HG03066 (cell line): Measurements from ENCODE around the gene TFF1.
"Not testable (repeated sequence)": the region's sequence is repeated elsewhere in the genome, so short reads cannot be mapped to it uniquely, and the experiment has no call there.

Experiments
- ATAC-seq: cut with Tn5 transposase; IDR thresholded peaks from one replicate; pipeline ENCODE4 v1.9.1; 2021; ENCODE audit warnings: low read depth; ENCODE audit not compliant: unreplicated experiment

The TFF1 gene

GRCh38 chr21:42366292-42367010 is at the start of gene TFF1:
Gene TFF1, minus strand, starts transcription at chr21:42366535. Its CDS starts 40 bp downstream, at chr21:42366495.
- ATAC-seq = no peak

GRCh38 chr21:42414928-42415769 is 48.8 kb upstream of the TFF1 start:
- peak; percentile 64 for ATAC-seq

- no peak for ATAC-seq
Observed at GRCh38 chr21:42414553-42414927, 48.2 kb upstream of the TFF1 start.

GRCh38 chr21:42414066-42414465 is 47.7 kb upstream of the TFF1 start:
- ATAC-seq = no peak

- no peak for ATAC-seq
Observed at GRCh38 chr21:42413500-42413899, 47.2 kb upstream of the TFF1 start.

- ATAC-seq = no peak
Observed at GRCh38 chr21:42413093-42413492, 46.8 kb upstream of the TFF1 start.

- no peak for ATAC-seq
Observed at GRCh38 chr21:42412636-42412933, 46.2 kb upstream of the TFF1 start.

GRCh38 chr21:42411891-42412635 is 45.7 kb upstream of the TFF1 start:
- no peak for ATAC-seq

- ATAC-seq = no peak
Observed at GRCh38 chr21:42411197-42411869, 45.0 kb upstream of the TFF1 start.

- no peak for ATAC-seq
Observed at GRCh38 chr21:42409366-42409765, 43.0 kb upstream of the TFF1 start.

GRCh38 chr21:42408718-42409117 is 42.4 kb upstream of the TFF1 start:
- not testable (repeated sequence) for ATAC-seq

GRCh38 chr21:42407476-42407875 is 41.1 kb upstream of the TFF1 start:
- ATAC-seq = no peak

GRCh38 chr21:42406866-42407265 is 40.5 kb upstream of the TFF1 start:
- ATAC-seq = no peak

- ATAC-seq = no peak
Observed at GRCh38 chr21:42406201-42406621, 39.9 kb upstream of the TFF1 start.

- ATAC-seq = no peak
Observed at GRCh38 chr21:42405064-42406013, 39.0 kb upstream of the TFF1 start.

GRCh38 chr21:42404539-42404938 is 38.2 kb upstream of the TFF1 start:
- no peak for ATAC-seq

- no peak for ATAC-seq
Observed at GRCh38 chr21:42403611-42404231, 37.4 kb upstream of the TFF1 start, which contains the start of gene UBASH3A. Gene UBASH3A, plus strand, starts transcription at chr21:42403902. Its CDS starts 44 bp downstream, at chr21:42403946.

GRCh38 chr21:42401820-42402251 is 35.5 kb upstream of the TFF1 start:
- ATAC-seq = no peak

GRCh38 chr21:42401154-42401553 is 34.8 kb upstream of the TFF1 start:
- ATAC-seq = no peak
